Globus pallidus (tissue), 1 donor: ENCODE results near the gene MAB21L3.

Source experiments
- DNase-seq: peaks from one replicate; pipeline ENCODE4 v3.0.0-alpha.2; 2015; ENCODE audit warnings: low spot score

The MAB21L3 gene

GRCh38 chr1:116110567-116111523, at the start of gene MAB21L3:
Gene MAB21L3, plus strand, starts transcription at chr1:116111399. Its CDS starts 1,217 bp downstream, at chr1:116112616.
- DNase-seq: no peak

- DNase-seq: no peak
These were observed 49.0 kb upstream of the MAB21L3 start for GRCh38 chr1:116062201-116062600.

DNA sequence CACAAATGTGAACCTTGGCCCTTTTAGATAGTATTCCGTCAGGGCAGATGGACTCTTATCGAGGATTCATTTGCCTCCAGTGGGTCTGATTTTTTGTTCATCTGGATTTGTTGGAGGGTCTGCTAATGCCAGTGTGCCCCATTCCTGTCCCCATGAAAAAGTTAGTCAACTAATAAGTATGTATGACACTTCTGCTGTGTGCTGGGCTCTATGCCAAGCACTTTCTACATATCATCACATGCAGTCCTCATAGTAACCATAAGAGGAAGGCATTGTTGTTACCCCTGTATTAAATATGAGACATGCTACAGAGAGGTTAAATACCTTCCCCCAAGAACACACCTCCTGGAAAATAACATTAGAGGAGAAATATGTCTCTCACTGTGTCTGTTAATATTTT, 46.6 kb upstream of the MAB21L3 start:
- no peak for DNase-seq

DNA sequence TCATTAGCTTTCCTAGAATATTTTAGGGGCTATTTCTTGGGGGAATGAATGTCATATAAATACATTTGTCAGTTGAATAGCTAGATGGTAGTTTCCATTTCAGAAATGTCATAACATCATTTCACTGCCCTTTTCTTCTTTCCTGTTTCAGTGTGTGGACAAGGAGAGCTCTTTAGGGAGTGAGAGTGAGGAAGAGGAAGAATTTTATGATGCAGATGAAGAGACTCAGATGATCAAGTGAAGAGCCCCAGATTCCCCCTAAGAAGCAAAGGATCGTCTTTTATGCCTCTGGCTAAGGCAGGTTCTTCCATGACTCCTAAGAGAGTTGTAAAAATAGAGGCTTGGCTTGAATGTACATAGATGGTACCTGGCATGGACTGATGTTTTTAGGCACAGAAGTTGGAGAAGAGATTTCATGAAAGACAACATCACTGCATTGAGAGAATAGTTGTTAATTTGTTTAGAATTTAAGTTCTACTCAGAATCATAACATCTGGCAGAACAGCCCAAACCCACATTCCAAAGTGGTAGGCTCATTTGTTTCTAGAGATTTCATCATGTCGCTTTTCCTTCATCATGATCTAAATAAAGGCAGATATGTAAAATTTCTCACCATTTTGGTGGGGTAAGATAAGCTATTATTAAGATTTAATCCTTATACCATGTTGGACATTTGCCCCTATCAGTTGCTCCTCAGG, 44.2 kb upstream of the MAB21L3 start:
- DNase-seq: no peak

GRCh38 chr1:116067566-116067890, 43.7 kb upstream of the MAB21L3 start:
- no peak for DNase-seq

DNA sequence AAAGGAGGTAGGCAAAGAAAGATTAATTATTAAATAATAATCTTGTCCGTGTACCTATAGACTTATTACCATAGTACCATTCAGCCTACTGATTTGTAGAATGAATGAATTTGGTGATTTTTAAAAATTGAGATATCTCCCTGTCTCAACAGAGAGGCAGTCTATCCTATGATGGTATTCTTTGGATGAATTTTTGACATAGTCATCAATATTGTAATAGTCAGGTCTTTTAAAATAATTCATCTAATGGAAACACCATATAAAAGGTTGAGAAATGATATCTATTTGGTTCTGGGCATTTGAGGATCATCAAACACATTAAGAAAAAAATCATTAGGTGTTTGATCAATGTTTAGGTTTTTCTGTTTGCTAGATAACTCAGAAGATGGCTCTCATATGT, 35.6 kb upstream of the MAB21L3 start:
- DNase-seq: no peak

DNA sequence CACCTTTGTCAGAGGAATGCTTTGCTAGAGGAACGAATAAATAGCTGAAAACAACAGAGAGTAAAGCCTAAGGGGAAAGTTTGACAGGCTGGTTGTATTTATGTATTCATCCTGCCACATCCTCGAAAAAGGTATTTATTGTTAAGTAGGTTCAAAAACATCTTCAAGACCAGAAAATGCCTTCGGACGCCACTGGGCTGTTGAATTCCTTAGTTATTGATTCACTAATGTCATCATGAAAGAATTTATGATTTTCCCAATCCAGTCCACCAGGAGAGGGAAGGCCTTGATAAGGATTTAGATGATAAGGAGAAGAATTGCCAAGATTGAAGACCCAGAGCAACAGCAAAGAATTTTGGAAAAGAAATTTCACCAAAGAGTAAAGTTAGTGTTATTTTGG, 35.2 kb upstream of the MAB21L3 start:
- DNase-seq: no peak

- DNase-seq: no peak
These were observed 34.4 kb upstream of the MAB21L3 start for GRCh38 chr1:116076831-116077230.

DNA sequence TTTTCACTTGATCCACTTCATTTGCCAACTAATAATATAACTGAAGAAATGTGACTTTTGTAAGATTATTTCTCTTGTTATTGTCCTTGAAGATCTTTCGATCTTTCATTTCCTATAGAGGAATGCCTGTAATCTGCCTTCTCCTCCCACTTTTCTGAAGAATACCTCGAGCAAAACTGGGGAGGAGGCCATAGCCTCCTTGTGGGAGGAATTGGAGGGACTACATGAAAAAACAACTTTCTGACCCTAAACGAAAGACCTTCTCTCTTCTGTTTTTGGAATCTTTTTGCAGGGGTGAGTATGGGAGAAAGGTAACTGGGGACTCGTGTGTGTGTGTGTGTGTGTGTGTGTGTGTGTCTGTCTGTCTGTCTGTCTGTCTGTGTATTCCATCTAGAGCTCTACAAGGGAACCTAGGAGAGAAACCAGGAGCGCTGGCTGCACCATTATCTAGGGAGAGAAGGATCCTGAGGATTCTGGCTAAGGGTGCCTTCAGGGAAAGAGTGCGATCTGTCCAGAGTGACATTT, 32.4 kb upstream of the MAB21L3 start:
- no peak for DNase-seq

DNA sequence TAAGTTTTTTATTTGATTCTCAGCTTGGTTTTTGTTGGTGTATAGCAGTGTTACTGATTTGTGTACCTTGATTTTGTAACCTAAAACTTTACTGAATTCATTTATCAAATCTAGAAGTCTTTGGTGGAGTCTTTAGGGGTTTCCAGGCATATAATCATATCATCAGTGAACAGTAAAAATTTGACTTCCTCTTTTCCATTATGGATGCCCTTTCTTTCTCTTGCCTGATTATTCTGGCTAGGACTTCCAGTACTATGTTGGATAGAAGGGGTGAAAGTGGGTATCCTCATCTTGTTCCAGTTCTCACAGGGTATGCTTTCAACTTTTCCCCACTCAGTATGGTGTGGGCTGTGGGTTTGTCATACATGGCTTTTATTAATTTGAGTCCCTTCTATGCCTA, 23.6 kb upstream of the MAB21L3 start:
- DNase-seq: no peak

DNA sequence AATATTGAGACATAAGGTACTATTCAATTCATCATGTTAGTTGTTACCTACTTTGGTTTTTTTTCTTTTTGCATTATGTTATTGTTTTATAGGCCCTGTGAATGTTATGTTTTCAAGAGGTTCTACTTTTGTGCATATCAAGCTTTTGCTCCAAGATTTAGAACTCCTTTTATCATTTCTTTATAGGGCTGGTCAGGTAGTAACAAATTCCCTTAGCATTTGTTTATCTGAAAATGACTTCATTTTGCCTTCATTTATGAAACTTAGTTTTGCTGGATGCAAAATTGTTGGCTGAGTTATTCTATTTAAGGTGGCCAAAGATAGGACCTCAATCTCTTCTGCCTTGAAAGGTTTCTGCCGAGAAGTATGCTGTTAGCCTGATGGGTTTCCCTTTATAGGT, 21.3 kb upstream of the MAB21L3 start:
- no peak for DNase-seq

- no peak for DNase-seq
These were observed 20.1 kb upstream of the MAB21L3 start for GRCh38 chr1:116091083-116091482.

DNA sequence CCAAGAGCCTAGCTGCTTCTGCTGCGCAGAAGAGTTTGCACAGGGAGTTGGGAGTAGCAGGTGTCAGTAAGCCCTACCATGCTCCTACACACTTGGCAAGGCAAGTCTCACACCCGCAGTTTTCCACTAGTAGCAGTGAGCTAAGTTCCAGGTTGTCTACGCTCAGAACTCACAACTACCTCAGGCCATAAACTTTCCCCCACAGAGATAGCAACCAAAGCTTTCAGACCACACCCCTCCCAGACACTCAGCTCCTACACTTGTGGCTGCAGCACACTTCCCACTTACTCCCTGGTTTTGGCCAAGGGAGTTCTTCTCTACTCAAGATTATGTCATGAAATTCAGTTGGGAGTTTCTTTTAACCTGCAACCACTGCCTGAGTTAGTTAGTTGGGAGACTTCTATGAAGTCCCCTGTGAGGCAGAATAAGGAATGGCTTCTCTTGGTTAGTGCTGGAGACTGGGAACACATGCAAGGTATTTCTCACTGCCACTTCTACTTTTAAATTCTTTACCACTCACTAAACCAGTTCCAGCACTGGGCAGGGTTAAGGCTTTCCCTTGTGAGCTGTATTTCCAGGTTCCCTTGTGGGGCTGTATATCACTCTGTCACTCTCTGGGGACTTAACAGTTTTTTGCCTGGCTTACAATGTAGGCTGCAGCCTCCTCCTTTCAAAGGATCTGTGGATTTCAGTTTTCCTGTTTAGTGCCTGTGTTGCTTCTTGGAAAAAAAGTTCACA, 18.3 kb upstream of the MAB21L3 start:
- no peak for DNase-seq

DNA sequence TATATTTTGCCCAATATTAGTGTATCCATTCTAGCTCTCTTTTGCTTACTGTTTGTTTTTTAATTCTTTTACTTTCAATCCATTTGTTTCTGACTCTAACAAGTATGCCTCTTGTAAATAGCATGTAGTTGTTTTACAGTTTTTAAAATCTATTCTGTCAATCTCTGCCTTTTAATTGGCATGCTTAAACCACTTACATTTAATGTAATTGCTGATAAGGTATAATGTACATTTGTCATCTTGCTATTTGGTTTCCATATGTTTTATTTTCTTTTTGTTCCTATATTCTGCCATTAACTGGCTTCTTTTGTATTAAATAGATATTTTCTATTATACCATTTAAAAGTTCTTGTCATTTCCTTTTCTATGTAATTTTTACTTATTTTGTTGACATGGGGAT, 16.2 kb upstream of the MAB21L3 start:
- DNase-seq: no peak

DNA sequence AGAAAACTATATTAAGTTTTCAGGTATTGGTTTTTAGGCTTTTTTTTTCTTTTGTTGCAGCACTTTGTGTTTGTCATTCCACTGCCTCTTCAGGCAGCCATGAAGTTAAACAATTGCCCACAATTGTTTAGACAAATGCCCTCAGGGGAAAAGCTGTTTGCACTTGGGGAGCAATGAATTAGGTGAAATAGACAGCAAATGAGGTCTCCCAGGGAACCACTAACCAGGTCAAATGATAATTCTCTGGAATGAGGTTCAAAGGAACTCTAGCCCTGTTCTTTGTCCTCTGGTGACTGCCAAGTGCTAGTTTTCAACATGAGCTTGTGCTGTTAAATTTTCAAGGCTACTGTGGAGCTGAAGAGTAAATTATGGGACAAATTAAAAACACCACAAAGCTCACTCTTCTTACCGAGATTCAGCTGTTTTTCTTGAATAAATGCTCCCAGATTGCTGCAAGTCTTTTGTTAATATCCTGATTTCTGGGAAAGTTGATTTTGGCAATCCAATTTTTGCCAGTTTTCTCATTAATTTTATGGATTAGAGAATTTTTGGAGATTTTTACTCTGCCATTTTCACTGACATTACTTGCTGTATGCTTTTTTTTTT, 15.1 kb upstream of the MAB21L3 start:
- no peak for DNase-seq

DNA sequence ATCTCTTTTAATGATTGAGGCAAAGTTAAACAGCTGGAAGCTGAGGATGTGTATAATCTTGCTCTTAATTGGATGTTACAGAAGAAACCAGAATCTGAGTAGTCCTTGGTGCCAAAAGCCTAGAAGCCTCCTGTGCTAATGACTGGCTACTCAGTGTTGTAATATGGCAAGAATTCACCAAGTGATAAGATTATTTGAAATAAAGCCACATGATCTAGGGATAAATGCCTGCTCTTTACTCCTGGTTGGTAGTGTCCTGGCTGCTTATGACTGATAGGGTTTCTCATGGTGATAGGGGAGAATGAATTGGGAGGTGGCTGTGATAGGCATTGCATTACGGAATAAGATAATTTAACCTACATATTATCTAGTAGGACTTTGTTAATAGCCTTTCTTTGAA, 13.6 kb upstream of the MAB21L3 start:
- no peak for DNase-seq

DNA sequence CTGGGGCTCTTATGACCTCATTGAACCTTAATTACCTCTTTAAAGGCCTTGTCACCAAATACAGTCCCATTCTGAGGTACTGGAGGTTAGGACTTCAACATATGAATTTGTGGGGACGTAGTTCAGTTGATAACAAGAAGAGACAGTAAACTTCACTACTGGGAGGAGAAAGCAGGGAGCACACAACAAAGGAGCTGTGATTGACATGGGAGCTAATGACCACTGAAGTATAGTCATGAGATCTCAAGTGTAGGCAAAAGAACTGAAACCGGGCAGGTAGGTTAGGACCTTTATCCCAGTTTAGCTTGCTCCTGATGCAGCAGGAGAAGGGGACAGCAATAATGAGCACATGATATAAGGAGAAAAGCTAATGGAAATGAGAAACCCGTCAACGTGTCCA, 11.8 kb upstream of the MAB21L3 start:
- DNase-seq: no peak

GRCh38 chr1:116099919-116100318, 11.3 kb upstream of the MAB21L3 start:
- DNase-seq: no peak

DNA sequence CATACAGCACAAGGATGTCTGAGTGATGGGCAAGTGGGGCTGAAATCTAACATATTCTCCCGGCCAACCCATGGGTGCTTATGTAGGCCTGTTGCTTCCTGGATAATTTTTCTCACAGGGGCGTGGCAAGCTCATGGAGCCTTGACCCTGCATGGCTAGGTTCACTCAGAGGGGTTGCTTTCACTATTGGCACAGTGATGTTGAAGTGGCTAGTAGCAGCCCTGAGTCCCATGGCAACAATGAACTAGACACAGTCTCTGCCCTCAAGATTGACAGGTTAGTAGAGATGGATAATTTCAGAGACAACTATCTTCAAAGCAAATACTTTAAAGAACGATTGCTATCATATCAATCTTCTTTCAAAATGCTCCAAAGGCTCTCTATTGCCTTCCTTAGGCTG, 6.5 kb upstream of the MAB21L3 start:
- no peak for DNase-seq

GRCh38 chr1:116105996-116106395, 5.2 kb upstream of the MAB21L3 start:
- DNase-seq: no peak

GRCh38 chr1:116106646-116107045, 4.6 kb upstream of the MAB21L3 start:
- no peak for DNase-seq

DNA sequence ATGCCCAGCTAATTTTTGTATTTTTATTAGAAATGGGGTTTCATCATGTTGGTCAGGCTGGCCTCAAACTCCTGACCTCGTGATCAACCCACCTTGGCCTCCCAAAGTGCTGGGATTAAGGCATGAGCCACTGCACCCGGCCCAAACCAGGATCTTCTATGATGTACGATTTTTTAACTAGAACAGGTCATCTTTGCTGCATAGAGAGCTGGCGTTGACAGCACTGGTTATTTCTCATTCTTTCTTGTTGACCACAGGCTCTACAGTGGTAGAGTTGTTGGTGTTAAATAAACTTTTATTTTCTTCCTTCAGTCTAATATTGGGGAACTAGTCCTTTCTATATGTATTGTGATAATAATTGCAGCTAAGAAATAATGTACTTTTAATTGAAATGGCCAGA, 3.8 kb upstream of the MAB21L3 start:
- DNase-seq: no peak
